ENCODE results near the gene TDRD7.
A peak's percentile ranks its signal among the peaks of the same experiment; 100 is the strongest.

TDRD7 gene

DNA sequence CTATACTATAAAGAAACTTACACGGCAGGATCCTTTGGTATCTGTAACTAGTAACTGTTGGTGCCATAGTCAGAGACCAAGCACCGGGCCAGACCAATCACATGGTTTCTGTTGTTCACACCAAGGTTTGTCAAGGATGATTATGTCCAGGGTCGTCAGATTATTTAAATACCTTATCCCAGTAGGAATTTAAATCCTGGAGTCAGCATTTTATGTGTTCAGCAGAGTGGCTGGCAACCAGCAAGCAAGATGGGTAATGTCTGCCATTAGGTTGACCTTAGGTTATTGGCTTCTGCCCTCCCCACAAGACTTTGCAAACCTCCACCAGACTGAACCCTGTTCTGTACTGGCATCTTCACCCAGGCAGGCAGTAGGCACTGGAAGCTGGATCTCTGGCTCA, 50.3 kb downstream of the TDRD7 start:
- Histone ChIP-seq H3K4me3 (ENCODE audit: low read depth, low read length) (no peak overlapping the region), H3K4me1 (ENCODE audit: control insufficient read depth, insufficient read depth, low read length) (no peaks in the 10 kb centered on the region), H3K36me3 (ENCODE audit: control insufficient read depth in 2 of 2, insufficient read depth in 1 of 2, low read length in 2 of 2) (peaks cover 0 to 14% of the 10 kb centered on the region in 2 experiments; a peak in 1 of 3 replicates), H3K9me3 (ENCODE audit: control insufficient read depth, insufficient read depth, low read depth, low read length) (no peaks in the 10 kb centered on the region), H3K27ac (ENCODE audit: extremely low read depth, low read depth, low read length) (no peak overlapping the region)
- CTCF ChIA-PET: interaction anchor here (1.3 to 3.3 kb wide), 3 partner anchors 10 to 153 kb away, joined by 4 to 16 read pairs (median 9); no protein-coding TSS in a partner anchor
- TF ChIP-seq ZNF621 (tag by site-specific recombination; IDR thresholded peaks at IDR 0.05) (no peak), ZNF660 (tag by site-specific recombination; IDR thresholded peaks at IDR 0.05) (no peak), ZNF548 (tag by site-specific recombination; IDR thresholded peaks at IDR 0.05) (no peak), ZNF585B (tag by site-specific recombination; IDR thresholded peaks at IDR 0.05) (no peak), ZNF26 (tag by site-specific recombination; IDR thresholded peaks at IDR 0.05) (no peak), HOXC10 (CRISPR knock-in tag; IDR thresholded peaks at IDR 0.05) (no peak), ZNF184 (tag by site-specific recombination; IDR thresholded peaks at IDR 0.05) (no peak), ZNF654 (tag by site-specific recombination; IDR thresholded peaks at IDR 0.05; ENCODE audit: low read depth) (no peak), ZNF169 (tag by site-specific recombination; IDR thresholded peaks at IDR 0.05) (no peak), ZNF132 (tag by site-specific recombination; IDR thresholded peaks at IDR 0.05; ENCODE audit: borderline replicate concordance) (no peak), YY2 (tag by site-specific recombination; IDR thresholded peaks at IDR 0.05) (no peak), ZNF560 (tag by site-specific recombination; IDR thresholded peaks at IDR 0.05; ENCODE audit: borderline replicate concordance) (no peak)
- TF ChIP-seq, protein P1, sequence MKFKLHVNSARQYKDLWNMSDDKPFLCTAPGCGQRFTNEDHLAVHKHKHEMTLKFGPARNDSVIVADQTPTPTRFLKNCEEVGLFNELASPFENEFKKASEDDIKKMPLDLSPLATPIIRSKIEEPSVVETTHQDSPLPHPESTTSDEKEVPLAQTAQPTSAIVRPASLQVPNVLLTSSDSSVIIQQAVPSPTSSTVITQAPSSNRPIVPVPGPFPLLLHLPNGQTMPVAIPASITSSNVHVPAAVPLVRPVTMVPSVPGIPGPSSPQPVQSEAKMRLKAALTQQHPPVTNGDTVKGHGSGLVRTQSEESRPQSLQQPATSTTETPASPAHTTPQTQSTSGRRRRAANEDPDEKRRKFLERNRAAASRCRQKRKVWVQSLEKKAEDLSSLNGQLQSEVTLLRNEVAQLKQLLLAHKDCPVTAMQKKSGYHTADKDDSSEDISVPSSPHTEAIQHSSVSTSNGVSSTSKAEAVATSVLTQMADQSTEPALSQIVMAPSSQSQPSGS (tag by site-specific recombination; IDR thresholded peaks at IDR 0.05; ENCODE audit: low read depth): no peak
- POLR2A ChIA-PET: no interaction called here

DNA sequence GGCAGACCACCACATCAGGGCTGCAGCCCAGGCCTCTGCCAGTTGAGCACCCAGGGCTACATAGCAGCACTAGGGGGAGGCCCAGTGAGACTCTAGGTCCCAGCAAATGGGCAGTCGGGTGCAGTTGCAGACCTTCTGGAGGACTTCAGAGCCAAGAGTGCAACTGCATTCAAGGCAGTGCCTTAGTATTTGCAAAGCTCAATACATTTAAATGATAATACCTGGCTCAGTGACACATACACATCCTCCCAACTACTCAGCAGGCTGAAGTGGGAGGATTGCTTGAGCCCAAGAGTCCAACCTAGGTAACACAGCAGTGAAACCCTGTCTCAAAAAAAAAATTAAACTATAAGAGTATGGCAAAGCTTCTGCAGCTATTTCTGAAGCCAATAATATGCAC, 51.0 kb downstream of the TDRD7 start:
- CTCF ChIA-PET: interaction anchor here (0.6 to 3.3 kb wide), 5 partner anchors 9 to 1756 kb away, joined by 3 to 16 read pairs (median 4); no protein-coding TSS in a partner anchor
- H3K36me3 ChIP-seq (ENCODE audit: control insufficient read depth in 2 of 2, insufficient read depth in 1 of 2, low read length in 2 of 2): peaks cover 0 to 14% of the 10 kb centered on the region in 2 experiments; a peak in 1 of 3 replicates
- POLR2A ChIA-PET: interaction anchor here (0.7 kb wide), 1 partner anchor 22 kb away, joined by 4 read pairs; no protein-coding TSS in a partner anchor

GRCh38 chr9:97468658-97469448, 57.0 kb downstream of the TDRD7 start:
- ChIA-PET CTCF (interaction anchor here (0.6 to 10.1 kb wide), 51 partner anchors 8 to 1010 kb away, joined by 3 to 255 read pairs (median 5); partner anchors contain the start of genes NCBP1, TDRD7, TMOD1 and TSTD2), POLR2A (interaction anchor here (0.9 to 1.2 kb wide), 2 partner anchors 130 to 164 kb away, joined by 5 read pairs; partner anchors contain the start of genes NCBP1 and TSTD2)
- TF ChIP-seq ZNF654 (tag by site-specific recombination; IDR thresholded peaks at IDR 0.05; ENCODE audit: low read depth) (peak; percentile 90), ZNF132 (tag by site-specific recombination; IDR thresholded peaks at IDR 0.05; ENCODE audit: borderline replicate concordance) (no peak), CTCF (tag by site-specific recombination; IDR thresholded peaks at IDR 0.05) (peak; percentile 70), ZNF580 (tag by site-specific recombination; IDR thresholded peaks at IDR 0.05) (no peak), ZNF473 (tag by site-specific recombination; IDR thresholded peaks at IDR 0.05) (no peak), ZNF529 (tag by site-specific recombination; IDR thresholded peaks at IDR 0.05; ENCODE audit: insufficient replicate concordance) (no peak)
- H3K36me3 ChIP-seq (ENCODE audit: control insufficient read depth in 2 of 2, insufficient read depth in 1 of 2, low read length in 2 of 2): peaks cover 0 to 11% of the 10 kb centered on the region in 2 experiments; a peak in 1 of 3 replicates
- no peak overlapping the region for H3K27ac ChIP-seq (ENCODE audit: extremely low read depth, low read depth, low read length)
- H3K9me3 ChIP-seq (ENCODE audit: control insufficient read depth, insufficient read depth, low read depth, low read length): no peaks in the 10 kb centered on the region
- no peaks in the 10 kb centered on the region for H3K4me1 ChIP-seq (ENCODE audit: control insufficient read depth, insufficient read depth, low read length)
- no peak overlapping the region for H3K4me3 ChIP-seq (ENCODE audit: low read depth, low read length)

More for the DNA sequence above, 51.0 kb downstream of the TDRD7 start:
- no peak for TF ChIP-seq KLF8 (tag by site-specific recombination; IDR thresholded peaks at IDR 0.05)
- TF ChIP-seq ZSCAN30 (tag by site-specific recombination; IDR thresholded peaks at IDR 0.05): no peak
- H3K9me3 ChIP-seq (ENCODE audit: control insufficient read depth, insufficient read depth, low read depth, low read length): no peaks in the 10 kb centered on the region
- no peak overlapping the region for H3K4me3 ChIP-seq (ENCODE audit: low read depth, low read length)
- no peaks in the 10 kb centered on the region for H3K4me1 ChIP-seq (ENCODE audit: control insufficient read depth, insufficient read depth, low read length)
- no peak overlapping the region for H3K27ac ChIP-seq (ENCODE audit: extremely low read depth, low read depth, low read length)

Measured in HEK293 (cell line).